ENCODE data around the gene NEK7.
A peak's percentile ranks its signal among the peaks of the same experiment; 100 is the strongest.
"Not testable (repeated sequence)": the region's sequence is repeated elsewhere in the genome, so short reads cannot be mapped to it uniquely, and the experiment has no call there.

The NEK7 gene

GRCh38 chr1:198227010-198227409 lies 70.2 kb downstream of the NEK7 start:
- H3K4me1 ChIP-seq (ENCODE audit: control insufficient read depth in 2 of 2, insufficient read depth in 2 of 2, low read length in 2 of 2); H3K9ac ChIP-seq (ENCODE audit: low read depth in 1 of 2, low read length in 2 of 2); H3K27ac ChIP-seq (ENCODE audit: low read depth in 2 of 2, low read length in 2 of 2); H3K9me3 ChIP-seq (ENCODE audit: control insufficient read depth in 2 of 2, low read length in 2 of 2); H3K27me3 ChIP-seq (ENCODE audit: control insufficient read depth in 2 of 2, insufficient read depth in 2 of 2, low read length in 2 of 2); H3K36me3 ChIP-seq (ENCODE audit: control insufficient read depth in 2 of 2, insufficient read depth in 2 of 2, low read length in 2 of 2); H3K4me3 ChIP-seq (ENCODE audit: low read length in 2 of 2): not testable (repeated sequence)

- H3K4me1 ChIP-seq (ENCODE audit: control insufficient read depth in 2 of 2, insufficient read depth in 2 of 2, low read length in 2 of 2); H3K9me3 ChIP-seq (ENCODE audit: control insufficient read depth in 2 of 2, low read length in 2 of 2); H3K9ac ChIP-seq (ENCODE audit: low read depth in 1 of 2, low read length in 2 of 2); H3K36me3 ChIP-seq (ENCODE audit: control insufficient read depth in 2 of 2, insufficient read depth in 2 of 2, low read length in 2 of 2); H3K4me3 ChIP-seq (ENCODE audit: low read length in 2 of 2); H3K27me3 ChIP-seq (ENCODE audit: control insufficient read depth in 2 of 2, insufficient read depth in 2 of 2, low read length in 2 of 2); H3K27ac ChIP-seq (ENCODE audit: low read depth in 2 of 2, low read length in 2 of 2): not testable (repeated sequence)
Measured at GRCh38 chr1:198227454-198227853, 70.7 kb downstream of the NEK7 start.

GRCh38 chr1:198228925-198229324 lies 72.1 kb downstream of the NEK7 start:
- H3K9me3 ChIP-seq (ENCODE audit: control insufficient read depth in 2 of 2, low read length in 2 of 2) = no peaks in the 10 kb centered on the region
- no peak overlapping the region for H3K27ac ChIP-seq (ENCODE audit: low read depth in 2 of 2, low read length in 2 of 2)
- no peaks in the 10 kb centered on the region for H3K27me3 ChIP-seq (ENCODE audit: control insufficient read depth in 2 of 2, insufficient read depth in 2 of 2, low read length in 2 of 2)
- H3K9ac ChIP-seq (ENCODE audit: low read depth in 1 of 2, low read length in 2 of 2) = no peak overlapping the region
- H3K36me3 ChIP-seq (ENCODE audit: control insufficient read depth in 2 of 2, insufficient read depth in 2 of 2, low read length in 2 of 2) = peaks cover 0 to 2% of the 10 kb centered on the region in 2 donors
- H3K4me3 ChIP-seq (ENCODE audit: low read length in 2 of 2) = no peak overlapping the region
- peaks cover 0 to 2% of the 10 kb centered on the region in 2 donors for H3K4me1 ChIP-seq (ENCODE audit: control insufficient read depth in 2 of 2, insufficient read depth in 2 of 2, low read length in 2 of 2)

- peaks cover 0 to 8% of the 10 kb centered on the region in 2 donors for H3K36me3 ChIP-seq (ENCODE audit: control insufficient read depth in 2 of 2, insufficient read depth in 2 of 2, low read length in 2 of 2)
- H3K27ac ChIP-seq (ENCODE audit: low read depth in 2 of 2, low read length in 2 of 2) = no peak overlapping the region
- no peaks in the 10 kb centered on the region for H3K9me3 ChIP-seq (ENCODE audit: control insufficient read depth in 2 of 2, low read length in 2 of 2)
- H3K4me1 ChIP-seq (ENCODE audit: control insufficient read depth in 2 of 2, insufficient read depth in 2 of 2, low read length in 2 of 2) = peaks cover 0 to 5% of the 10 kb centered on the region in 2 donors
- H3K27me3 ChIP-seq (ENCODE audit: control insufficient read depth in 2 of 2, insufficient read depth in 2 of 2, low read length in 2 of 2) = no peaks in the 10 kb centered on the region
- no peak overlapping the region for H3K9ac ChIP-seq (ENCODE audit: low read depth in 1 of 2, low read length in 2 of 2)
- H3K4me3 ChIP-seq (ENCODE audit: low read length in 2 of 2) = no peak overlapping the region
Measured at GRCh38 chr1:198231779-198232178, 75.0 kb downstream of the NEK7 start.

- H3K27ac ChIP-seq (ENCODE audit: low read depth in 2 of 2, low read length in 2 of 2) = no peak overlapping the region
- H3K4me1 ChIP-seq (ENCODE audit: control insufficient read depth in 2 of 2, insufficient read depth in 2 of 2, low read length in 2 of 2) = peaks cover 0 to 5% of the 10 kb centered on the region in 2 donors
- no peaks in the 10 kb centered on the region for H3K9me3 ChIP-seq (ENCODE audit: control insufficient read depth in 2 of 2, low read length in 2 of 2)
Measured at GRCh38 chr1:198232378-198232777, 75.6 kb downstream of the NEK7 start.

GRCh38 chr1:198232940-198233675 lies 76.3 kb downstream of the NEK7 start:
- no peak overlapping the region for H3K9ac ChIP-seq (ENCODE audit: low read depth in 1 of 2, low read length in 2 of 2)
- H3K27me3 ChIP-seq (ENCODE audit: control insufficient read depth in 2 of 2, insufficient read depth in 2 of 2, low read length in 2 of 2) = no peaks in the 10 kb centered on the region
- H3K36me3 ChIP-seq (ENCODE audit: control insufficient read depth in 2 of 2, insufficient read depth in 2 of 2, low read length in 2 of 2) = peaks cover 0 to 9% of the 10 kb centered on the region in 2 donors
- peaks cover 0 to 5% of the 10 kb centered on the region in 2 donors for H3K4me1 ChIP-seq (ENCODE audit: control insufficient read depth in 2 of 2, insufficient read depth in 2 of 2, low read length in 2 of 2)
- H3K4me3 ChIP-seq (ENCODE audit: low read length in 2 of 2) = no peak overlapping the region
- no peaks in the 10 kb centered on the region for H3K9me3 ChIP-seq (ENCODE audit: control insufficient read depth in 2 of 2, low read length in 2 of 2)
- no peak overlapping the region for H3K27ac ChIP-seq (ENCODE audit: low read depth in 2 of 2, low read length in 2 of 2)

More at GRCh38 chr1:198232378-198232777, 75.6 kb downstream of the NEK7 start:
- H3K27me3 ChIP-seq (ENCODE audit: control insufficient read depth in 2 of 2, insufficient read depth in 2 of 2, low read length in 2 of 2) = no peaks in the 10 kb centered on the region
- H3K36me3 ChIP-seq (ENCODE audit: control insufficient read depth in 2 of 2, insufficient read depth in 2 of 2, low read length in 2 of 2) = peaks cover 0 to 9% of the 10 kb centered on the region in 2 donors
- H3K9ac ChIP-seq (ENCODE audit: low read depth in 1 of 2, low read length in 2 of 2) = no peak overlapping the region
- H3K4me3 ChIP-seq (ENCODE audit: low read length in 2 of 2) = no peak overlapping the region

- H3K36me3 ChIP-seq (ENCODE audit: control insufficient read depth in 2 of 2, insufficient read depth in 2 of 2, low read length in 2 of 2) = peaks cover 0 to 11% of the 10 kb centered on the region in 2 donors
- H3K9me3 ChIP-seq (ENCODE audit: control insufficient read depth in 2 of 2, low read length in 2 of 2) = no peaks in the 10 kb centered on the region
- no peaks in the 10 kb centered on the region for H3K27me3 ChIP-seq (ENCODE audit: control insufficient read depth in 2 of 2, insufficient read depth in 2 of 2, low read length in 2 of 2)
- H3K4me3 ChIP-seq (ENCODE audit: low read length in 2 of 2) = peak overlapping the region; percentile 31 to 40
- peaks cover 0 to 5% of the 10 kb centered on the region in 2 donors for H3K4me1 ChIP-seq (ENCODE audit: control insufficient read depth in 2 of 2, insufficient read depth in 2 of 2, low read length in 2 of 2)
- H3K9ac ChIP-seq (ENCODE audit: low read depth in 1 of 2, low read length in 2 of 2) = peak overlapping the region in 1 of 2 donors; percentile 37
- no peak overlapping the region for H3K27ac ChIP-seq (ENCODE audit: low read depth in 2 of 2, low read length in 2 of 2)
Measured at GRCh38 chr1:198234520-198235251, 77.9 kb downstream of the NEK7 start.

- no peak overlapping the region for H3K27ac ChIP-seq (ENCODE audit: low read depth in 2 of 2, low read length in 2 of 2)
- H3K4me3 ChIP-seq (ENCODE audit: low read length in 2 of 2) = no peak overlapping the region
- peaks cover 0 to 11% of the 10 kb centered on the region in 2 donors for H3K36me3 ChIP-seq (ENCODE audit: control insufficient read depth in 2 of 2, insufficient read depth in 2 of 2, low read length in 2 of 2)
- peaks cover 0 to 5% of the 10 kb centered on the region in 2 donors for H3K4me1 ChIP-seq (ENCODE audit: control insufficient read depth in 2 of 2, insufficient read depth in 2 of 2, low read length in 2 of 2)
- no peaks in the 10 kb centered on the region for H3K27me3 ChIP-seq (ENCODE audit: control insufficient read depth in 2 of 2, insufficient read depth in 2 of 2, low read length in 2 of 2)
- no peak overlapping the region for H3K9ac ChIP-seq (ENCODE audit: low read depth in 1 of 2, low read length in 2 of 2)
- no peaks in the 10 kb centered on the region for H3K9me3 ChIP-seq (ENCODE audit: control insufficient read depth in 2 of 2, low read length in 2 of 2)
Measured at GRCh38 chr1:198238121-198238520, 81.3 kb downstream of the NEK7 start.

- Histone ChIP-seq H3K9ac (ENCODE audit: low read depth in 1 of 2, low read length in 2 of 2) (no peak overlapping the region), H3K36me3 (ENCODE audit: control insufficient read depth in 2 of 2, insufficient read depth in 2 of 2, low read length in 2 of 2) (peaks cover 0 to 6% of the 10 kb centered on the region in 2 donors), H3K9me3 (ENCODE audit: control insufficient read depth in 2 of 2, low read length in 2 of 2) (no peaks in the 10 kb centered on the region), H3K4me3 (ENCODE audit: low read length in 2 of 2) (no peak overlapping the region), H3K4me1 (ENCODE audit: control insufficient read depth in 2 of 2, insufficient read depth in 2 of 2, low read length in 2 of 2) (no peaks in the 10 kb centered on the region), H3K27ac (ENCODE audit: low read depth in 2 of 2, low read length in 2 of 2) (no peak overlapping the region), H3K27me3 (ENCODE audit: control insufficient read depth in 2 of 2, insufficient read depth in 2 of 2, low read length in 2 of 2) (no peaks in the 10 kb centered on the region)
Measured at GRCh38 chr1:198241553-198241952, 84.8 kb downstream of the NEK7 start.

GRCh38 chr1:198244772-198245171 lies 88.0 kb downstream of the NEK7 start:
- no peak overlapping the region for H3K27ac ChIP-seq (ENCODE audit: low read depth in 2 of 2, low read length in 2 of 2)
- H3K9ac ChIP-seq (ENCODE audit: low read depth in 1 of 2, low read length in 2 of 2) = no peak overlapping the region
- no peaks in the 10 kb centered on the region for H3K27me3 ChIP-seq (ENCODE audit: control insufficient read depth in 2 of 2, insufficient read depth in 2 of 2, low read length in 2 of 2)
- no peaks in the 10 kb centered on the region for H3K4me1 ChIP-seq (ENCODE audit: control insufficient read depth in 2 of 2, insufficient read depth in 2 of 2, low read length in 2 of 2)
- no peaks in the 10 kb centered on the region for H3K9me3 ChIP-seq (ENCODE audit: control insufficient read depth in 2 of 2, low read length in 2 of 2)
- no peaks in the 10 kb centered on the region for H3K36me3 ChIP-seq (ENCODE audit: control insufficient read depth in 2 of 2, insufficient read depth in 2 of 2, low read length in 2 of 2)
- no peak overlapping the region for H3K4me3 ChIP-seq (ENCODE audit: low read length in 2 of 2)
